HG03280 (cell line): ENCODE results near the gene RFPL3.

Source experiments
- ATAC-seq: cut with Tn5 transposase; IDR thresholded peaks from one replicate; pipeline ENCODE4 v1.9.1; 2021; ENCODE audit warnings: mild to moderate bottlenecking, moderate library complexity; ENCODE audit not compliant: unreplicated experiment

RFPL3 gene

GRCh38 chr22:32410459-32410858 is 52.8 kb downstream of the RFPL3 start:
- no peak for ATAC-seq
